Gastroesophageal sphincter (tissue), 3 donors: ENCODE data around the gene DUSP9.

ENCODE experiments used
- CTCF ChIP-seq, 4 experiments: fragments of 200-600 bp in 2 of 4; fragments of 450-650 bp in 2 of 4; sonication (generic) in 1 of 4; IDR thresholded peaks; one replicate each; pipeline ENCODE4 v1.5.1; 2017 to 2019; ENCODE audit warnings: antibody characterized with exemption in 4 of 4, mild to moderate bottlenecking in 2 of 4, moderate library complexity in 2 of 4
- EP300 ChIP-seq: sonication (generic); formaldehyde crosslinking; IDR thresholded peaks from one replicate; pipeline ENCODE4 v1.6.1; 2017; ENCODE audit warnings: antibody characterized with exemption, mild to moderate bottlenecking
- POLR2A ChIP-seq, 2 donors: fragments of 450-650 bp; IDR thresholded peaks; one replicate each; pipeline ENCODE4 v1.6.1; 2017; ENCODE audit warnings: antibody characterized with exemption in 2 of 2, mild to moderate bottlenecking in 2 of 2, moderate library complexity in 1 of 2
- POLR2AphosphoS5 ChIP-seq: sonication (generic); formaldehyde crosslinking; IDR thresholded peaks from one replicate; pipeline ENCODE4 v1.6.1; 2017; ENCODE audit warnings: antibody characterized with exemption

- TF ChIP-seq CTCF (IDR thresholded peaks at IDR 0.05) (no peak), POLR2A (IDR thresholded peaks at IDR 0.05) (no peak), POLR2AphosphoS5 (no peak), EP300 (no peak)
Observed at GRCh38 chrX:153651540-153652079, 4.6 kb downstream of the DUSP9 start.
